Thyroid gland (tissue), 4 donors: ENCODE measurements around the gene TBCCD1.

Experiments
- CTCF ChIP-seq, 6 experiments: fragments of 200-600 bp in 3 of 6; fragments of 450-650 bp in 3 of 6; sonication (generic) in 3 of 6; IDR thresholded peaks; one replicate each; pipeline ENCODE4 v1.5.1; 2016 to 2019; ENCODE audit warnings: antibody characterized with exemption in 6 of 6, mild to moderate bottlenecking in 2 of 6, inconsistent platforms in 1 of 6, moderate library complexity in 1 of 6
- POLR2A ChIP-seq, 2 donors: fragments of 450-650 bp; IDR thresholded peaks; one replicate each; pipeline ENCODE4 v1.6.1; 2017; ENCODE audit warnings: antibody characterized with exemption in 2 of 2, mild to moderate bottlenecking in 2 of 2, moderate library complexity in 1 of 2

- TF ChIP-seq CTCF (IDR thresholded peaks at IDR 0.05) (no peak), POLR2A (IDR thresholded peaks at IDR 0.05) (no peak)
These were observed 22.9 kb downstream of the TBCCD1 start, which contains the start of gene CRYGS for GRCh38 chr3:186544281-186544680.
